Measurements from ENCODE around the gene KCTD19.
A peak's percentile ranks its signal among the peaks of the same experiment; 100 is the strongest.

Gene KCTD19

GRCh38 chr16:67245186-67245585 lies 81.4 kb downstream of the KCTD19 start:
- DNase-seq (ENCODE audit: low spot score): no peak
- no peak for TF ChIP-seq CTCF (IDR thresholded peaks at IDR 0.05; ENCODE audit: extremely low read depth, missing control alignments)

- DNase-seq (ENCODE audit: low spot score): peak; percentile 90
- TF ChIP-seq CTCF (IDR thresholded peaks at IDR 0.05; ENCODE audit: extremely low read depth, missing control alignments): no peak
Measured at GRCh38 chr16:67244387-67245185, 82.0 kb downstream of the KCTD19 start.

GRCh38 chr16:67243481-67243880 lies 83.1 kb downstream of the KCTD19 start:
- no peak for DNase-seq (ENCODE audit: low spot score)

GRCh38 chr16:67242138-67242730 lies 84.3 kb downstream of the KCTD19 start:
- no peak for TF ChIP-seq CTCF (IDR thresholded peaks at IDR 0.05; ENCODE audit: extremely low read depth, missing control alignments)

More at GRCh38 chr16:67243481-67243880, 83.1 kb downstream of the KCTD19 start:
- TF ChIP-seq CTCF (IDR thresholded peaks at IDR 0.05; ENCODE audit: extremely low read depth, missing control alignments): no peak

GRCh38 chr16:67241008-67241900 lies 85.3 kb downstream of the KCTD19 start:
- DNase-seq (ENCODE audit: low spot score): no peak
- TF ChIP-seq CTCF (IDR thresholded peaks at IDR 0.05; ENCODE audit: extremely low read depth, missing control alignments): no peak

More at GRCh38 chr16:67242138-67242730, 84.3 kb downstream of the KCTD19 start:
- DNase-seq (ENCODE audit: low spot score): no peak

GRCh38 chr16:67240506-67240905 lies 86.0 kb downstream of the KCTD19 start:
- no peak for DNase-seq (ENCODE audit: low spot score)

More at GRCh38 chr16:67240506-67240905, 86.0 kb downstream of the KCTD19 start:
- TF ChIP-seq CTCF (IDR thresholded peaks at IDR 0.05; ENCODE audit: extremely low read depth, missing control alignments): no peak

Measured in GM20000 (cell line).